Stomach (tissue), 4 donors: ENCODE measurements around the gene SPATA21.
"Not testable (repeated sequence)": the region's sequence is repeated elsewhere in the genome, so short reads cannot be mapped to it uniquely, and the experiment has no call there.

Experiments
- POLR2A ChIP-seq, 4 donors: fragments of 450-650 bp; IDR thresholded peaks; one replicate each; pipeline ENCODE4 v1.6.1; 2016; ENCODE audit warnings: antibody characterized with exemption in 4 of 4, control low read depth in 2 of 4, mild to moderate bottlenecking in 1 of 4, moderate library complexity in 1 of 4
- POLR2AphosphoS5 ChIP-seq, 3 donors: sonication (generic); formaldehyde crosslinking; IDR thresholded peaks; one replicate each; pipeline ENCODE4 v1.6.1; 2016; ENCODE audit warnings: antibody characterized with exemption in 3 of 3
- TF ChIP-seq, protein P1 (sequence below), 7 experiments: fragments of 450-650 bp in 4 of 7; fragments of 200-600 bp in 3 of 7; sonication (generic) in 3 of 7; IDR thresholded peaks; one replicate each; pipeline ENCODE4 v1.5.1; 2016 to 2019; ENCODE audit warnings: antibody characterized with exemption in 7 of 7, control low read depth in 2 of 7, mild to moderate bottlenecking in 1 of 7

- TF ChIP-seq, protein P1, sequence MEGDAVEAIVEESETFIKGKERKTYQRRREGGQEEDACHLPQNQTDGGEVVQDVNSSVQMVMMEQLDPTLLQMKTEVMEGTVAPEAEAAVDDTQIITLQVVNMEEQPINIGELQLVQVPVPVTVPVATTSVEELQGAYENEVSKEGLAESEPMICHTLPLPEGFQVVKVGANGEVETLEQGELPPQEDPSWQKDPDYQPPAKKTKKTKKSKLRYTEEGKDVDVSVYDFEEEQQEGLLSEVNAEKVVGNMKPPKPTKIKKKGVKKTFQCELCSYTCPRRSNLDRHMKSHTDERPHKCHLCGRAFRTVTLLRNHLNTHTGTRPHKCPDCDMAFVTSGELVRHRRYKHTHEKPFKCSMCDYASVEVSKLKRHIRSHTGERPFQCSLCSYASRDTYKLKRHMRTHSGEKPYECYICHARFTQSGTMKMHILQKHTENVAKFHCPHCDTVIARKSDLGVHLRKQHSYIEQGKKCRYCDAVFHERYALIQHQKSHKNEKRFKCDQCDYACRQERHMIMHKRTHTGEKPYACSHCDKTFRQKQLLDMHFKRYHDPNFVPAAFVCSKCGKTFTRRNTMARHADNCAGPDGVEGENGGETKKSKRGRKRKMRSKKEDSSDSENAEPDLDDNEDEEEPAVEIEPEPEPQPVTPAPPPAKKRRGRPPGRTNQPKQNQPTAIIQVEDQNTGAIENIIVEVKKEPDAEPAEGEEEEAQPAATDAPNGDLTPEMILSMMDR (IDR thresholded peaks at IDR 0.05) = not testable (repeated sequence)
- TF ChIP-seq POLR2A, POLR2AphosphoS5 (IDR thresholded peaks at IDR 0.05): not testable (repeated sequence)
Measured at GRCh38 chr1:16483639-16484500, 46.6 kb upstream of the SPATA21 start.
